Hypothalamus (tissue), 51 donors: ENCODE data around the gene DHRS13.
"Not testable (repeated sequence)": the region's sequence is repeated elsewhere in the genome, so short reads cannot be mapped to it uniquely, and the experiment has no call there.

Source experiments
- DNase-seq, 51 donors: peaks; one replicate each; lab custom pipeline; 2025; lab: John Stamatoyannopoulos, UW

DHRS13 gene

GRCh38 chr17:28937044-28937729 is 34.3 kb upstream of the DHRS13 start:
- peak in 25 of 51 donors; percentile 4 to 86 (median 36) for DNase-seq

- peak in 1 of 51 donors; percentile 13 for DNase-seq
Observed at GRCh38 chr17:28935744-28936460, 33.0 kb upstream of the DHRS13 start.

DNA sequence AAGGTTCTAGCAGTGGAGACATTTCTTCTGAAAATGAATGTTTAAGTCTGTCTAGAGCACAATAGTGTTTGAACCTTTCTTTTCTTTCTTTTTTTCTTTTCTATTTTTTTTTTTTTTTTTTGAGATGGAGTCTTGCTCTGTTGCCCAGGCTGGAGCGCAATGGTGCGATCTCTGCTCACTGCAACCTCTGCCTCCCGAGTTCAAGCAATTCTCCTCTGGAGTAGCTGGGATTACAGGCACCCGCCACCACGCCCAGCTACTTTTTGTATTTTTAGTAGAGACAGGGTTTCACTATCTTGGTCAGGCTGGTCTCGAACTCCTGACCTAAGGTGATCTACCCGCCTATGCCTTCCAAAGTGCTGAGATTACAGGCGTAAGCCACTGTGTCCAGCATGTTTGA is 31.6 kb upstream of the DHRS13 start:
- DNase-seq = not testable (repeated sequence)

DNA sequence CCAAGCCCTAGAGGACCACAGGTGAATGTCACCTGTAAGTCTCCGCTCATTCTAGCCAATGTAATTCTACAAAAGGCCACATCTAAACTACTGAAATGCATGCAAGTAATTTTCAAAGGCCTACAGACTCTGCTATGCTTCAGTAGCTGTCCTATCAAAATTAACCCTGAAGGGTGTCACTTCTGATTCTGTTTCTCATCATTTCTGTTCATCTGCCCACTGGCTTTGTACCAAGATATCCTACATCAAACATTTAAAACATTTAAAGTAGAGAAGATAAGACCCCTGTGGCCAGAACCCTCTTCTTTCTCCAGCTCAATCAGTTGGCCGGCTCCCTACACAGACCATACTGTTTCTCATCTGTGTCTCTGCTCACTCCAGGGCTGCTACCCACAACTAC is 26.9 kb upstream of the DHRS13 start:
- DNase-seq = no peak

GRCh38 chr17:28928061-28928460 is 25.2 kb upstream of the DHRS13 start:
- DNase-seq = no peak

DNA sequence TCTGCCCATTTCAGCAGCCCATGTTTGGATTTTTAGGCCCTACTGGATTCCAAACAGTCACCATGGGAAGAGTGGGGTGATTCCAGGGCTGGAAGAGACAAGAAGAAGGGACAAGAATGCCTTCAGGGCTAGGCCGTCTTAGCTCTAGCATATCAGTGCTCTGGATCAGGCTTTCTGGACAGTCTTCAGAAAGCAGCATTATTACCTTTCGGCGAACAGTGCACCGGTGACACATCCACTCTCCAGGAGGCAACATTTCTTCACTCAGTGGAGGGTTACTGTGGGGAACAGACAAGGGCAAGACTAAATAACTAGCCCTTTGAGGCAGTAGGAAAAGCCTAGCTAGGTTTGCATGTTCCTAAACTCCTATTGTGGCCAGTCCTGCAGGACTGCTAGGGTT is 23.9 kb upstream of the DHRS13 start:
- DNase-seq = no peak

GRCh38 chr17:28926366-28926765 is 23.5 kb upstream of the DHRS13 start:
- DNase-seq = no peak

DNA sequence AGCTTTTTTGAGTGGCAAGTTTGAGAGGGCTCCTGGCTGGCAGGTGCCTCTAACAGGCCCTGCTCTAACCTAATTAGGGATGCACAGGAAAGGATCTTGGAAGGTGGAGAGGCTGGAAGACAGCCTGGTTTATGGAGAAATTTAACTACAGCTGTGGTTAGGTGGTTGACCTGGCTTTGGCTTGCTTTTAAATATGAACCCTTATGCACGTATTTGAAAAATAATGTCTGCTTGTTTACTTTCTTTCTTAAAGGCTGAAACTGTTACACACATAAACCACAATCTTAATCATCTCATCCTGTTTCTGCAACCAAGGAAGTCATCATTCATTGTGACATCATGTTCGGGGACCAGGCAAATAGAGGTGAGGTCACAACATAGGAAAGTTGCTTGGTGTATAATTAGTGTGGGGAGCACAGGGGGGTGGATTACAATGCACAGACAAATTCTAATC is 23.1 kb upstream of the DHRS13 start:
- no peak for DNase-seq

DNA sequence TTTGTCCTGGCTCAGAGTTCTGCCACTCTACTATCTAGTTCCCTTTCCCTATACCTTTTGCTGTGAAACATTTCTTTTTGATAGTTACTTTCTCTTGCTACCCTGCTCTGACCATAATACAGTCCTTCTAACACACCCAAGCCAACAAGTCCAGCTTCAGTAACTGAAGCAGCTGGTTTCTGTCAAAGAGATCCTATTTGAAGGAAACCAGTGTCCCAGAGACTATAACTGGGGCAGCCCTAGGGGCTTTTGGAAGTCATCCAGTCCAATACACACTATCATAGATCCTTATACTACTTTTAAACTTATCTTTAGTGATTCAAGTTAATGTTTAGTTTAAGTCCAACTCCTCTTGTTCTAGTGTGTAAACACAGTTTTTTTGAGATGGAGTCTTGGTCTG is 17.3 kb upstream of the DHRS13 start:
- DNase-seq = no peak

DNA sequence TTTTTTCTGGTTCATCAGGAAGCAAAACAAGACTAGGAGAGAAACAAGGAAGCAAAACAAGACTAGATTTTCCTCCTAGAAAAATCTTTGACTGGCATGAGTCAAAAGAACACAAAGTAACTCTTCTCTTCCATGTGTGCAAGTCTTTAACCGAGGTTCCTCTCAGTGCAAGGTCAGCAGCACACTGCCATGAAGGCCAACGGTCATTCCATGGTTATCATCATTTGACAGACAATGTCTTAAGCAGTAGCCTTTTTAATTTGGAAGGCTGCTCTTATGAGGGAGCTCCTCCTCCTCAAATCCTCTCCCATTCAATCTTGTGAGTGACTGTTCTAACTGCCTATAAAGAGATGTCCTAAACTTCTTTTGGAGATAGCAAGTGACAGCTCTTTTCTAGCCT is 15.4 kb upstream of the DHRS13 start:
- DNase-seq = no peak

GRCh38 chr17:28917465-28917864 is 14.6 kb upstream of the DHRS13 start:
- DNase-seq = no peak

DNA sequence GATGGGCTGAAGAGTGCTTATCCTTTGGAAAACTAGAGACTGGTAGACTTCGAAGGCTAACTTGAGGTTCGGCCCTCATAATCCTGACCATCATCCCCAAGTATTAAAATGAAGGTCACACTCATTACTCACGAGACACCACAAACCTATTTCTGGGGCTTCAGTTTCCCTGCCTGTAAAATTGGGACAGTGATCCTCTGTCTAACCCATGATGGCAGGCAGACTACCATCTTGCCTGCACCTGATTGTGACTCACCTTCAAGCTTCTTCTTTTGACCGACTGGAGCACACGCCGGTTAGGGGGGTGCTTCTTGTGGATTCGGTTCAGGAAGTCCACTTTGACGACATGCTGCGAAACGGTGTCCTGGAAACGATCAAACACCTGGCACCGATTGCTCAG is 14.2 kb upstream of the DHRS13 start:
- DNase-seq = no peak

- peak in 17 of 51 donors; percentile 6 to 53 (median 29) for DNase-seq
Observed at GRCh38 chr17:28916302-28916934, 13.5 kb upstream of the DHRS13 start.

- no peak for DNase-seq
Observed at GRCh38 chr17:28912938-28913333, 10.1 kb upstream of the DHRS13 start.

GRCh38 chr17:28912281-28912937 is 9.5 kb upstream of the DHRS13 start:
- DNase-seq = peak in 13 of 51 donors; percentile 6 to 38 (median 15)

DNA sequence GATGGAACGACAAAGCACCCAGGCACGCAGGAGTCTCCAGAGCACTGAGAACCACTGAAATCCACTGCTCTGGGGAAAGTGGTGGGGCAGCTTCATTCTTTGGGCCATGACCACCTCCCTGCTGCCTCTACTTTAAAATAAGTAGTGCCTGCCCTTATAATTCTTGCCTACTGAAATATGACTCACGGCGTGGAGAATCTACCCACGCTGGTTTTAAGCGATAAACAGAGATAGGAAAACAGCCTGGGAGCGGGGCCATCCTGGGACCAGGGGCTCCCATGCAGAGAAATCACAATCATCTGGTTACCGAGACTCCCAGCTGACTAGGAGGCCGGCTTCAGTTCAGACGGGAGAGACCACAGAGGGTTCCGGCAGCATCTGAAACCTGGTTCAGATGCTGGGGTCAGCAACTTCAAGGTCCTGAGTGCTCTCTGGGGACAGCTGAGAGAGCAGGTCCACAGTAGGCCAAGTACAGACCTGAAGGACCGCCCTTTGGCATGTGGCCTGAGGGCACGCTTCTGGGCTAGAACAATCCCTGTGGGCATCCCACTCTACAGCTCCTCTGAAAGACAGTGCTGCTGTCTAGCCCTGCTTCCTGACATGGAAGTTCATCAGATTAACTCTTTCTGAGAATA is 8.6 kb upstream of the DHRS13 start:
- no peak for DNase-seq

GRCh38 chr17:28910534-28910933 is 7.7 kb upstream of the DHRS13 start:
- no peak for DNase-seq

- peak in 2 of 51 donors; percentile 16 to 26 for DNase-seq
Observed at GRCh38 chr17:28908640-28909167, 5.8 kb upstream of the DHRS13 start.

DNA sequence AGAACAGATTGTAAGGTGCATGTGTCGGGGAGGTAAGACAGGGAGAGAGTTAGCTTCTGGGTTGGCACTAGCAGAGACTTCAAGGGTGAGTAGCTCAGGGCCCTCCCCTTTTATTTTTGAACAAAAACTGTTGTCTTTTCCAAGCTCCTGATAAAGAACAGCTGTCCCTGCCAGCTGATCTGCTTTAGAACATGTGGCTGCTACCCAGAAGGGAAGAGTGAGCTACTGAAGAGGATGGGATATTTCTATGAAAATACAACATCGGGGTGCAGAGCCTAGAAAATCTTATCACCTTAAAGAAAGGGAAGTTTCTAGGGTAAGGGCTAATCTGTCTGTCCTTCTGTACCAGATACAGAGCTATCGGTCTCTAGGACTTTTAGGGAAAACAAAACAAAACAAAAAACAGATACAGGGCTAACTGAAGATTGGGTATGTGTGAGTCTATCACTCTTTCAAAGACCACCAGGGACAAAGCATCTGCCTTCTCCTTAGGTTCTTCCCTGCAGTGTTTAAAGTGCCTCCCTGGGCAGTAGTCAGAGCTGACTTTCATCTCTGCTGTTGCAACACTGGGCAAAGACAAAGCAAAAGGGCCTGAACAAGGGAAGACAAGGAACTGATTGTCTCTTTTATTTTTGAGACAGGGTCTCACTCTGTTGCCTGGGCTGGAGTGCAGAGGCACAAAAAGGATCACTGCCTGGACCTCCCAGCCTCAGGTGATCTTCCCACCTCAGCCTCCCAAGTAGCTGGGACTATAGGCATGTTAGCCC is 5.0 kb upstream of the DHRS13 start:
- peak in 1 of 51 donors; percentile 5 for DNase-seq
